HG03097 (cell line): ENCODE data around the gene PLA2G4E.

Experiments used
- ATAC-seq: cut with Tn5 transposase; IDR thresholded peaks from one replicate; pipeline ENCODE4 v1.9.1; 2021; ENCODE audit not compliant: unreplicated experiment, low FRiP score

The PLA2G4E gene

GRCh38 chr15:41958002-41958420 lies 62.8 kb downstream of the PLA2G4E start:
- ATAC-seq: no peak

- no peak for ATAC-seq
These were observed 63.6 kb downstream of the PLA2G4E start for GRCh38 chr15:41957021-41957897.

- no peak for ATAC-seq
These were observed 64.9 kb downstream of the PLA2G4E start for GRCh38 chr15:41955807-41956525.

DNA sequence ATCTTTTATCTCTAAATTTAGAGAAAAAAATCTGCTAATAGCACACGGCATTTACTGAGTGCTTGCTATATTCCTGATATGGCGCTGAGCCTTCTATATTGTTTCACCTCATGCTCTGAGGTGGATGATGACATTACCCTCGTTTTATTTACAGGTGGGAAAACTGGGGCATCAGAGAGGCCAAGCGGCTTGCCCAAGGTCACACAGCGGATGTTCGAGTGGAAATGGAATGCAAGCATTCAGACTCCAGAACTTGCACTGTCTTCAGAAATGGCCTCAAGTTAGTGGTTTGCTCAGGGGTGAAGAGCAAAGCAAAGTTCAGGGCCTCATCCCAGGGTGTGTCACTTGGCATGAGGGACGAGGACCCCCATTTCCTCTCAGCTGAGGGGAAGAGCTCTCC lies 65.7 kb downstream of the PLA2G4E start:
- no peak for ATAC-seq

DNA sequence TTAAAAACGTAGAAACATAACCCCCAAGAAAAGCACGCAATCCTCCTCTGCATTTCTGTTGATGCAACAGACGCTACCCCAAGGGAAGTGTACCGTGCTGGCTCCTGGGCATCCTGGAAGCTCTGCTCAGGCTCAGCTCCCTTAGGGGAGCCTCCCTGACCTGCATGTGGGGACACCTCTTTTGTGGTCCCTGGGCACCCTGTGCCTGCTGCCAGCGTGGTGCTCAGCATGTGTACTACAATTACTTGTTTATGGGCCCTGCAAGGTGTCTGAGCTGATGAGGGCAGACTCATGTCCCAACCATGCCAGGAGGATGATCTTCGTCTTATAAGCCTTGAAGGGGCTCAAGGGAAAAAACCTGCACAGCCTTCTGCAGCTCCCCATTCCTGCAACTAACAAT lies 66.8 kb downstream of the PLA2G4E start:
- ATAC-seq: no peak

- no peak for ATAC-seq
These were observed 68.8 kb downstream of the PLA2G4E start for GRCh38 chr15:41952013-41952563.

DNA sequence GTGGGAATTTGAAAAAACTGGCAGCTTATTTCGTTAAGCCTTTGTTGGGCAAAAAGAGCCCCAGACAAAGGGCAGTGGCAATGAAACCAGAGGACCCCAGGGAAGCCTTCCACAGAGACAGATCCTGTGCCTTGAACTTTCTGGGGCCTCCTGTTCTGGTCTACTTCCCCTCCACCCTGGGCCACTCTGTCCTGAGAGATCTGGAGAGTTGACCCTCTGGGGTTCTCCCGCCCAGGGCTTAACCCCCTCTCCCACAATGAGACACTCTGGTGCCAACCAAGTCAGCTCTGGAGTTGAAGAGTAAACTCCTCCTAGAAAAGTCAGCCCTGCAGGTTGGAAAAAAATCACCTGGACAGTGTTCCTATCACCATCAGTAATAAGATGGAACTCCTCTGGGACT lies 69.3 kb downstream of the PLA2G4E start:
- ATAC-seq: no peak

DNA sequence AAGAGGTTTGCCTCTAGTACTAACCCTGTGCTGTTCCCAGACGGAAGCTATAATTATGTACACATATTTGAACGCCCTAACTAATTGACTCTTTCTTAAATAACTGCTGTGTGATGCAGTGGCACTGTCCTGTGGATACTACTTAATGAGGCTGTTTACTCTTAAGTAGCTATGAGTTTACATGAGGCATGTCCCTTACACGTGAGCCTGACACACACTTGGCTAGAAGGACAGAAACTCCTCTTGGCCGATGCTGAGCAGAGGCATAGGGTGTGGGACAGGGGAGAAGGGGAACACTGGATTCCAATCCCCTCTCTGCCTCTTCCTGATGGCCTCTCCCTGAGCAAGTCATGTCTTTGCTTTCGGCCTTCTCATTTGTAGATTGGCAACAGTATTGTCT lies 70.4 kb downstream of the PLA2G4E start:
- ATAC-seq: no peak

GRCh38 chr15:41950127-41950483 lies 70.7 kb downstream of the PLA2G4E start:
- ATAC-seq: no peak

DNA sequence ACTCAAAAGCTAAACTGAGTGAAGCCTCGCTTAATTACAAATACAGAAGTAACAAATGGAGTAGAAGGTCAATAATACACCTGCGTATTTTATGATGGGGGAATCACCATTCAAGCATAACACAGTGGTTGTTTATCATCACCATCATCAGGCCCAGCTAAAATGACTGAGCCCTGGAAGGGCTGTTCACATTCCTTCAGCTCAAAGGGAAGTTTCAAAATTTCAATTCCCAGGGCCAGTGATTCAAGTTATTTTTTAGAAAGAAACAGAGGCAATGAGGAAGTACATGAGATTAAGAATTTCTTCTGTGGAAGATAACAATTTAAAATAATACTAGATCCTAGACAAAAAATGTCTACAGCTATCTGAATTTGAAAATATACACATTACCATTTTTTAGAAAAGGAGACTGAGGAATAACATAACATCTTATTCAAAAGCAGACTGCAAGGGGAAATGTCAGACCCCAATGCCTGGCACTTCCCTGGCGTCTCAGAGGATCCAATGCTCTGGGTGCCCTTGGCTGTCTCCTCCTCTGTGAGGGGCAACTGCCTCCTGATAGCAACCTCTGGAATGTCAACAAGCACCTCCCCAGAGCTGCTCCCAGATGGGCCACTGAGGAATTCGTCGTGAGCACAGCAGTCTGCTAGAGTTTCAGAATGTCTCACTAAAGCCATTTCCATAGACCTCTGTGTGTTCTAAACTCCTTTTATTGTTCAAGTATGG lies 71.3 kb downstream of the PLA2G4E start:
- no peak for ATAC-seq

DNA sequence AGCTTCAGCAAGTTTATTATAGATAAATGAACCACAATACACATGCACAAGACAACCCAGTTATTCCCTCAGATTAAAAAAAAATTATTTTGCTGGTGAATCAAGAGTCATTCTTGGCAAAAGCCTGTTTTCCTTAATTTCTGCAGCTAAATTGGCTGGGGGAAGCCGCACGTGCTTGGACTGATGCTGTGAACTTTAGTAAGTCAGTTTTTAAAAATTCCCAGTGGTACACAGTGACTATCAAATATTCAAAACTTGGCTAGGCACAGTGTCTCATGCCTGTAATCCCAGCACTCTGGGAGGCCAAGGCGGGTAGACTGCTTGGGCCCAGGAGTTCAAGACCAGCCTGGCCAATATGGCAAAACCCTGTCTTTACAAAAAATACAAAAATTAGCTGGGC lies 72.4 kb downstream of the PLA2G4E start:
- no peak for ATAC-seq

DNA sequence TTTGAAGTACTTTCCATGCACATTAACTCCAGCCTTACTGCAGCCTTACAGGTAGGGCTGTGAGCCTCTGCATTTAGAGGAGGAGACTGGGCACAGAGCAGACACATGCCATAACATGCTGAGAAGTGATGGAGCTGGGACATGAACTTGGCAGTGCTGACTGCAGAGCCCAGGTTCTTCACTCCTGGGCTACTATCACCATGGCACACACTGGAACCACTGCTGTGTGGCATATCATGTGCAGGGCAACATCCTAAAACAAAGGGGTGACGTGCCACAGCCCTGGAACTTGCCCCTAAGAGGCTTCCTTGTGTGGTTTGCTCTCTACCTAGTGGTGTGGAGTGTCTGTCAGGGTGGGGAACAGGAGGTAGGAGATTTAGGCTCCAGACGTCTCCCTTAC lies 73.9 kb downstream of the PLA2G4E start:
- no peak for ATAC-seq

DNA sequence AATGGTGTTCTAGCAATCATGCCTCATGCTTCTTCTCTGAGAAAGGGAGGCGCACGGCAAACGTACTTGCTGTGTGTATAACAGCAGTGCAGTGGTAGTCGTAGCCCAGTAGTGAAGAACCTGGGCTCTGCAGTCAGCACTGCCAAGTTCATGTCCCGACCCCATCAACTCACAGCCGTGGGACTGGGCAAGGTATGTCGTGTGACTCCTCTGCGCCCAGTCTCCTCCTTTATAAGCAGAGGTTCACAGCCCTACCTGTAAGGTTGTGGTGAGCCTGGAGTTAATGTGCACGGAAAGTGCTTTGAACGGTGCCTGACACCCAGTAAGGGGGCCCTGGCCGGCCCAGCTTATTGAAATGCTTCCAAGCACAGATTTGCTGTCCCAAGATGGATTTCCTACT lies 75.1 kb downstream of the PLA2G4E start:
- ATAC-seq: no peak

- ATAC-seq: no peak
These were observed 75.6 kb downstream of the PLA2G4E start for GRCh38 chr15:41945221-41945620.

DNA sequence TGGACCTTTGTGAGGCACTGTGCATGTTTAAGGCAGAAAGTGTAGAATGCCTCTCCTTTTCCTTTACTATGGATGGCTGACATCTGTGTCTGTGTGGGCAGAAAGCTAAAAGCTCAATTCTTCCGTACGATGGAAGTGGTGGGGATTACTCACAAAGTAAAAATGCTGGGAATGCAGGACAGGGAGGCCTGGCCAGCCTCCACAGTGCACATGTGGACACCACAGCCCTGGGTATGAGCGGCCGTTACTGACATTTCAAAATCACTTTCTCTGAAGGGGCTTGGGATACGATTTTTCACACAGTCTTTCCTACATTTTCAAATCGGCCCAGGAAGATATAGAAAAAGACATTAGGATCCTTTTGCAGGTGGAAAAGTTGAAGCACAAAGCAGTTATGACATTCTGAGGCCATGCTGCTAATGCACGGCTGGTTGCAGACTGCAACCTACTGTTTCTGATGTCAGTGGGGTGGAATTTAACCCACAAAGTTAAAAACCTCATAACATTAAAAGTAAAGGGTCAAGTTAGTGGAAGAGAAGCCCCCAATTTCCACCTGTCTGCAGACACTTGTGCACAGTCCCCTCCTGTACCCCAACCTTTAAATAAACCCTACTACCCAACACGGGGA lies 76.4 kb downstream of the PLA2G4E start:
- no peak for ATAC-seq

- ATAC-seq: no peak
These were observed 77.1 kb downstream of the PLA2G4E start for GRCh38 chr15:41943543-41944312.

DNA sequence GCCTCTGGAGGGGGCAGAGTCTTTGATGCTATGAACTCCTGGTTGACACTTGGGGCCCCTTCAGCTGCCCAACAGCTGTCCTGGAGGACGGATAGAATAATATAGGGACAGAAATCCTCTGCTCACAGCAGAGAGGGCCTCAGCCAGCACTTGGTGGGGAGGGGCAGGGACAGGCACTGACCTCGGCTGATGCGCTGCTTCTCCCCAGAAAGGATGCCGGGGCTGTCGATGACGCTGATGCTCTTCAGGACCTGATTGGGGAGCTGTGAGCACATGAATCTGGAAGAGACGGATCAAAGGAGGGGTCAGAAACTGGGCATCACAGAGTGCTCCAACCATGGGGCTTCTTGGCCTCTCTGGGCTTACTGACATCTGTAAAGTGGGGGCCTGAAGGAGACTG lies 78.0 kb downstream of the PLA2G4E start:
- no peak for ATAC-seq

- no peak for ATAC-seq
These were observed 79.0 kb downstream of the PLA2G4E start for GRCh38 chr15:41941644-41942415.

DNA sequence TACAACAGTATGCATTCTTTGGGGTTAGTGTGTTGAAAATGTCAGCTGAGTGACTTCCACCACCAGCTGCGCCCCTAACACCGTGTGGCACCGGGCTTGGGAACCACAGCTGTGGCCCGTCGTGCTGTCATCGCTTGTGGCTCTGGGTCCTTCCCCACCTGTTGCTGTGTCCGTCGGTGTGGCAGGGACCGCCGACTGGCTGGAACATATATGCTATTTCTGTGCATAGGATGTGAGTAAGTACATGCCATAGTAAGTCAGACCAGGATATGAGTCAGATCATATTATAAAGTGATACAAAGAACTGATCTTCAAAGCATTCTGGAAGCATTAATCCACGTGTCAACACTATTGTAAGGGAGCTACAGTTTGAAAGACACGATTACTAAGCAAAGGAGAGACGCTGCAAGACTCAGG lies 80.4 kb downstream of the PLA2G4E start:
- ATAC-seq: no peak
